OCI-LY1 (cell line): Measurements from ENCODE around the gene CHCHD3.

Experiments used
- H2AFZ ChIP-seq: fragments of 200-600 bp; sonication (generic), shearing (Covaris generic); 2 replicates; pipeline ENCODE4 v1.6.0; 2014; ENCODE audit warnings: antibody characterized with exemption, mild to moderate bottlenecking, low read length
- H3F3A ChIP-seq: fragments of 200-600 bp; sonication (generic), shearing (Covaris generic); 2 replicates; pipeline ENCODE4 v1.6.0; 2014; ENCODE audit warnings: mild to moderate bottlenecking, antibody characterized with exemption, low read length, moderate library complexity; ENCODE audit not compliant: insufficient read depth
- H3K27ac ChIP-seq: fragments of 200-600 bp; sonication (generic); 2 replicates; pipeline ENCODE4 v1.5.1; 2014; ENCODE audit warnings: low read length, mixed run types, mild to moderate bottlenecking, low read depth; ENCODE audit not compliant: poor library complexity, severe bottlenecking
- H3K27me3 ChIP-seq: fragments of 200-600 bp; sonication (generic); 2 replicates; pipeline ENCODE4 v1.6.0; 2014; ENCODE audit warnings: antibody characterized with exemption, mild to moderate bottlenecking, low read length, moderate library complexity; ENCODE audit not compliant: insufficient read depth
- H3K36me3 ChIP-seq: fragments of 200-600 bp; sonication (generic); 2 replicates; pipeline ENCODE4 v1.6.1; 2014; ENCODE audit warnings: mild to moderate bottlenecking, antibody characterized with exemption, low read length, moderate library complexity, mixed read lengths; ENCODE audit not compliant: insufficient read depth
- H3K4me1 ChIP-seq: fragments of 200-600 bp; sonication (generic); 2 replicates; pipeline ENCODE4 v1.5.1; 2014; ENCODE audit warnings: mild to moderate bottlenecking, low read length, moderate library complexity; ENCODE audit not compliant: insufficient read depth, severe bottlenecking
- H3K4me2 ChIP-seq: fragments of 200-600 bp; sonication (generic), shearing (Covaris generic); 2 replicates; pipeline ENCODE4 v1.6.1; 2014; ENCODE audit warnings: low read length
- H3K4me3 ChIP-seq: fragments of 200-600 bp; sonication (generic); 2 replicates; pipeline ENCODE4 v1.5.1; 2014; ENCODE audit warnings: low read length, low read depth, mild to moderate bottlenecking, mixed read lengths; ENCODE audit not compliant: poor library complexity, severe bottlenecking
- H3K79me2 ChIP-seq: fragments of 200-600 bp; shearing (Covaris generic); 2 replicates; pipeline ENCODE4 v1.6.1; 2016; ENCODE audit warnings: mixed run types, low read length, mixed read lengths; ENCODE audit not compliant: insufficient read depth
- H3K9ac ChIP-seq: fragments of 200-600 bp; sonication (generic), shearing (Covaris generic); 2 replicates; pipeline ENCODE4 v1.6.1; 2014; ENCODE audit warnings: mild to moderate bottlenecking, low read length, mixed read lengths
- H3K9me2 ChIP-seq: fragments of 200-600 bp; sonication (generic), shearing (Covaris generic); 2 replicates; pipeline ENCODE4 v1.6.1; 2014; ENCODE audit warnings: low read depth, mild to moderate bottlenecking, low read length, mixed read lengths
- H3K9me3 ChIP-seq: fragments of 200-600 bp; shearing (Covaris generic); 2 replicates; pipeline ENCODE4 v1.6.1; 2014; ENCODE audit warnings: low read length, mixed read lengths
- H4K20me1 ChIP-seq: fragments of 200-600 bp; sonication (generic), shearing (Covaris generic); 2 replicates; pipeline ENCODE4 v1.6.0; 2016; ENCODE audit warnings: mild to moderate bottlenecking, low read length; ENCODE audit not compliant: insufficient read depth
- CTCF ChIP-seq: fragments of 200-600 bp; sonication (generic), shearing (Covaris generic); IDR thresholded peaks from 2 replicates; pipeline ENCODE4 v1.5.1; 2017; ENCODE audit warnings: mild to moderate bottlenecking, antibody characterized with exemption, low read length, moderate library complexity, mixed read lengths
- EZH2 ChIP-seq: fragments of 200-600 bp; sonication (generic), shearing (Covaris generic); IDR thresholded peaks from 2 replicates; pipeline ENCODE4 v1.8.0; 2017; ENCODE audit warnings: borderline replicate concordance, mixed run types, mild to moderate bottlenecking, antibody characterized with exemption, low read length, moderate library complexity, mixed read lengths

CHCHD3 gene

GRCh38 chr7:133001727-133002126 is 80.2 kb downstream of the CHCHD3 start:
- no peaks in the 10 kb centered on the region for H4K20me1 ChIP-seq
- H3F3A ChIP-seq, result no peaks in the 10 kb centered on the region
- peaks cover 8% of the 10 kb centered on the region for H3K9me3 ChIP-seq
- no peak overlapping the region for H3K4me3 ChIP-seq
- no peaks in the 10 kb centered on the region for H3K9me2 ChIP-seq
- H3K4me2 ChIP-seq, result no peak overlapping the region
- no peak overlapping the region for H3K9ac ChIP-seq
- TF ChIP-seq EZH2 (no peak), CTCF (no peak)
- H3K4me1 ChIP-seq, result no peaks in the 10 kb centered on the region
- no peak overlapping the region for H3K27ac ChIP-seq
- peaks cover 37% of the 10 kb centered on the region for H3K79me2 ChIP-seq
- no peaks in the 10 kb centered on the region for H3K27me3 ChIP-seq
- H2AFZ ChIP-seq, result no peak overlapping the region
- H3K36me3 ChIP-seq, result peaks cover 20% of the 10 kb centered on the region

- H3K9ac ChIP-seq, result no peak overlapping the region
- no peak overlapping the region for H3K4me3 ChIP-seq
- no peak overlapping the region for H3K4me2 ChIP-seq
- no peaks in the 10 kb centered on the region for H3K4me1 ChIP-seq
- peaks cover 7% of the 10 kb centered on the region; the same call in 1 of the 2 replicates for H3K36me3 ChIP-seq
- no peak overlapping the region for H3K27ac ChIP-seq
- H3F3A ChIP-seq, result no peaks in the 10 kb centered on the region
- H3K79me2 ChIP-seq, result peaks cover 51% of the 10 kb centered on the region
- no peaks in the 10 kb centered on the region for H3K9me2 ChIP-seq
- no peaks in the 10 kb centered on the region for H3K27me3 ChIP-seq
- no peaks in the 10 kb centered on the region for H3K9me3 ChIP-seq
- no peaks in the 10 kb centered on the region for H4K20me1 ChIP-seq
- TF ChIP-seq CTCF (no peak), EZH2 (no peak)
- H2AFZ ChIP-seq, result no peak overlapping the region
These were observed 82.0 kb downstream of the CHCHD3 start for GRCh38 chr7:132999845-133000244.

- Histone ChIP-seq H3K27me3 (no peaks in the 10 kb centered on the region), H3K27ac (no peak overlapping the region), H4K20me1 (no peaks in the 10 kb centered on the region), H3K79me2 (peaks cover 62% of the 10 kb centered on the region), H3F3A (no peaks in the 10 kb centered on the region), H3K36me3 (no peaks in the 10 kb centered on the region; the same call in 1 of the 2 replicates), H2AFZ (no peak overlapping the region), H3K4me3 (no peak overlapping the region), H3K4me2 (no peak overlapping the region), H3K9me3 (no peaks in the 10 kb centered on the region), H3K9me2 (no peaks in the 10 kb centered on the region), H3K4me1 (no peaks in the 10 kb centered on the region), H3K9ac (no peak overlapping the region)
- no peak for TF ChIP-seq EZH2
- no peak for TF ChIP-seq CTCF
These were observed 83.1 kb downstream of the CHCHD3 start for GRCh38 chr7:132998763-132999162.
